ENCODE measurements around the gene U2SURP.
"Not testable (repeated sequence)": the region's sequence is repeated elsewhere in the genome, so short reads cannot be mapped to it uniquely, and the experiment has no call there.

U2SURP gene

DNA sequence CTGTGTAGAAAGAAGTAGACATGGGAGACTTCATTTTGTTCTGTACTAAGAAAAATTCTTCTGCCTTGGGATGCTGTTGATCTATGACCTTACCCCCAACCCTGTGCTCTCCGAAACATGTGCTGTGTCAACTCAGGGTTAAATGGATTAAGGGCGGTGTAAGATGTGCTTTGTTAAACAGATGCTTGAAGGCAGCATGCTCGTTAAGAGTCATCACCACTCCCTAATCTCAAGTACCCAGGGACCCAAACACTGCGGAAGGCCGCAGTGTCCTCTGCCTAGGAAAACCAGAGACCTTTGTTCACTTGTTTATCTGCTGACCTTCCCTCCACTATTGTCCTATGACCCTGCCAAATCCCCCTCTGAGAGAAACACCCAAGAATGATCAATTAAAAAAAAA is 72.6 kb downstream of the U2SURP start:
- DNase-seq, result not testable (repeated sequence)

DNA sequence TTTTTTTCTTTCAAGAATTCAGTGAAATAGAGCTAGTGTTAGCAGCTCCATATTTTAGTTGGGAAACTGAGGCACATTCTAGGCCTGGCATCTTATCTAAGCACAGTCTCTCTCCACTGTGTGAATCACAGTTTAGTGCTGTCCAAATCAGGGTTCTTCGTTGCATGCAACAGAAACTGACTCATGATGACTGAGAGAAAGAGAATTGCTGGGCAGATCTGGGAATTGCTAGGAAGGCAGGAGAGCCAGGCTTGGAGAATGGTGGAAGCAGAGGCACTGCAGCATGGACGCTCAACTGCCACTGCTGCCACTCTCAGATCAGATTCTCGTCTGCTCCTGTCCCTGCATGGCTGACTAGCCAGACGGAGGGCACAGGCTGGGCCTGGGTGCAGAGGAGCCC is 77.5 kb downstream of the U2SURP start:
- no peak for DNase-seq

DNA sequence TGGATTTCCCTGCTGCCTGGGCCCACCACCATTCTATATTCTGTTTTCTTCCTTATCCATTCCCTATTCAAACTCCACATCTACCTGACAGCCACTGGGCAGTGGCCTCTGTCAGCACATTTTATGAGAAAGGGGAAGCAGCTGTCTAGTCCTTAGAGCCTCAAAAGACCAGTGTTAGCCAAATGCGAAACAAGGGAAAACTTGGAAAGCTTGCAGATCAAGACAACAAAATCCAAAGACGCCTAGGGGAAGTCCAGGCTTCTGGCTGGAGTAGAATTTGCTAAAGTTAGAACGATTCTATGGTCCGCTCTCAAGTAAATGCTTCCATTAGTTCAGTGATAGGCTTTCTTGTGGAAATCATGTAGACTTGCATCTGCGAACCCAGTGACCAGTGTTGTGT is 78.8 kb downstream of the U2SURP start:
- DNase-seq, result no peak

DNA sequence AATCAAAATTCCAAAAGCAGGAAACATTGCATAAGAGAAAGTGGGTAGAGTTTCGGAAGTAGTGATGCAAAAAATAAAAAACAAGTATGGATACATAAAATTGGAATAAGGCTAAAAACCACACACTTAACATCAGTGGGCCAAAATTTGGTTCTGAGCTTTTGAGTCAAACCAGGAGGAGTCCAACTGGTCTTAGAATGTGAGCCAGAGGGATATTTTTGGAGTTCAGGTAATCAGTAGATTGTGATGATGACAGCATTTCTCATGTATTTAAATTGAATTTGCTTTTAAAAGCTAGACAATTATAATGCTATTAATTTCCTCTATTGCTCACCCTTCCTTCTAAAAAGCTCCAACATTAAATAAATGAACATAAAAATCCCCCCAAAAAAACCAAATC is 80.0 kb downstream of the U2SURP start:
- DNase-seq, result no peak

DNA sequence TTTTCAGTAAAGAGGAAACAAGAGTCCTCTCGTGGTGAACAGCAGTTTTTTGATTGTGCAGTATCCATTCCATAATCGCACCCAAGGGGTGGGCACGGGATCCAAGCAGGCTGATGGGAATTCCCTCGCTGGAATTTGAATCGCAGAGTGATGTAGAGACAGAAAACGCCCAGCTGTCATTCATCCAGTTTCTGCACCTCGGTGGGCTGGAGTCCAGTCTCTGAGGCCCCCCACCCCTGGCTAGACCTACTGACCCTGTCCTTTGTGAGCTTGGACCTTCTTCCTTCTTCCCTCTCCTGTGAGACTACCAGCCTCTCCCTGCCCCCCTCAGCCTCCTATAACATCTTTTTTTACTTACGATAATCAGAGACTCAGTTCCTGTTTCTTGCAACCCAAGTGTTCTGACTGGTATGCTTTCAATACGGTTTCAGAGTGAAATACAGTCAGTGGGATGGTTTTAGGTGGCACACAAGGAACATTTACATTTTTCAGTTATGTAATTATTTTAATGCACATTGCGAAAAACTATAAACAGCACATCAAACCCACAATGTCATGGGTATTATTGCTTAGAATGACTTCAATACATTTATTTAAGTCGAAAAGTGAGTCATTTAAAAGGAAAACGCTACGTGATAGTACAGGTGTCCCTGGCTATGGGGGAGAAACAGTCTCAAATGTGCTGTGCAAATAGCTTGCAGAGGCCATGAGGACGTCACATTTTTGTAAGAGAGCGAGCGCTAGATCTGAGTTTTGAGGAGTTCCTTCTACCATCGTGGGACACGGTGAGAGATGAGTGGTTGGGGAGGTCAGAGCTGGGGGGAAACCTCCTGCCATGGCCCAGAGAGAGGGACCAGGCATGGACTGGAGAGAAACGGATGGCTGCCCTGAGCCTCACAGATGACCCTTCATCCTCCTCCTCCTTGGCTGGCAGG is 80.7 kb downstream of the U2SURP start:
- DNase-seq, result no peak

DNA sequence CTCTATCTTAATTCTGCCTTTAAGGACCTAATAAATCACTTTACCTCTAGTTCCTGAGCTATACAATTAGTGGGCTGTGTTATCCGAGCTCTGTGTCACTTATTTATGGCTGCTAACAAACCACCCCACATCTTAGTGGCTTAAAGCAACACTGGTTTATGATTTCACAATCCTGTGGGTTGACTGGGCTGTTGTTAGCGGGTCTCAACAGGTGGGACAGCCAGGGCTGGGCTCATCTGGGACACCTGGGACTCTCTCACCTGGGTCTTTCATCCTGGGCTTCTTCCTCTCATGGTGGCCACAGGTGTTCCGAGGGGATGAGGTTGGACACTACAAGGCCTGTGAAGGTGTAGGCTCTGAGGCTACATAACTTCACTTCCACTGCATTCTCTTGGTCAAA is 82.4 kb downstream of the U2SURP start:
- no peak for DNase-seq

DNA sequence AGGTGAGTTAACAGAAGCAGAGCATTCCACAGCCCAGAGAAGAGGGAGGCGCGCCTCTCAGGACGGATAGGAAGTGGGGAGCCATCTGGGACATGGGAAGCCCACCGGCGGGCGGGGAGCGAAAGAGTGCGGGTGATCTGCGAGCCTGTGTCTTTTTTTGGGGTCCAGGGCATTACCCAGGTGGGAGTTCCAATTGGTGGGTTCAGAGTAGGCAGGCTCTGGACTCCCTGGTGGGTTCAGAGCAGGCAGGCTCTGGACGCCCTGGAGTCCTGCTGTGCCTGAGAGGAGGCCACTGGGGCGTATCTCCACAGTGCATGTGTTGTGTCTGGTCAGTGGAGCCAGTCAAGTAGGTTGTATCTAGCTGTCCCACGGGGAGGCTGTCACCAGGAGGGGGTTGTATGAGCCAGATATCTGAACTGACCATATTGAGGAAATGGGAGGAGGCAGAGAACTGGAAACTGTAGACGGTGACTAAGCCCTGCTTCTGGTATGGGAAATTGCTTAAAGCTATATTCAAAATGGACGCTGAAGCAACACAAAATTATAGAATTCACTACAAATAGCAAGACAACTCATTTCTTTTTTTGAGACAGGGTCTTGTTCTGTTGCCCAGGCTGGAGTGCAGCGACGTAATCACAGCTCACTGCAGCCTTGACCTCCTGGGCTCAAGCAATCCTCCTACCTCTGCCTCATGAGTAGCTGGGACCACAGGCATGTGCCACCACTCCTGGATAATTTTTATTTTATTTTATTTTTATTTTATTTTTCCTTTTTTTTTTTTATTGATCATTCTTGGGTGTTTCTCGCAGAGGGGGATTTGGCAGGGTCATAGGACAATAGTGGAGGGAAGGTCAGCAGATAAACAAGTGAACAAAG is 83.7 kb downstream of the U2SURP start:
- no peak for DNase-seq

DNA sequence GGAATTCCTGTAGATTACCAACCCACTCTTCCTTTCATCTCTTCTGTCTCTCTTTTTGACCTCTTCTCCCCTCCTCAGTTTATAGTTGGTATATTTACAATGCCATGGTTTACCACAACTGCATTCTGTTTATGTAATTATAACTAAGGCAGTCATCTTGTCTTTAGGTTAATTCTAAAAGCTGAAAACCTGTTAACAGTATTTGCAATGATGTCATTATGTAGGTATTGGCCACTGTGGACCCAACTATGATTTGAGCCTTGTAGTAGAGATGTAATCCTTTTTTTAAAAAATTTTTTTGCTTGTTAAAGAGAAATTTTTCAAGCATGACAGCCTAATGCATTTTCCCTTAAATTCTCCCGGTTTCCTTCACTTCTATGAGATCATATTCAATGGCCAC is 87.5 kb downstream of the U2SURP start:
- no peak for DNase-seq

DNA sequence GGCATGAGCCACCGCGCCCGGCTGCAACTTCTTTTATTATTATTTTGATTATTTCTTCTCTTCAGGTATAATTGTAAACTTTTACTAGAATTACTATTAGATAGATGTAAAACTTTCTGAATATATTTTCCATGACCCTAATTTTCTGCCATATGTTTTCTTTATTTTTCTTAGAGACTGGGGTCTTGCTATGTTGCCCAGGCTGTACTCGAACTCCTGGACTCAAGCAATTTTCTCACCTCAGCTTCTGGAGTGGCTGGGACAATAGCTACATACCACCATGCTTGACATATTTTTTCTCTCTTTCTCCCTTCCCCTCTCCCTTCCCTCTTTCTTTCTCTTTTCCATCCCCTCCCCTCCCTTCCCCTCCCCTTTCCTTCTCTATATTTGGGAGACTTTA is 88.6 kb downstream of the U2SURP start:
- no peak for DNase-seq

DNA sequence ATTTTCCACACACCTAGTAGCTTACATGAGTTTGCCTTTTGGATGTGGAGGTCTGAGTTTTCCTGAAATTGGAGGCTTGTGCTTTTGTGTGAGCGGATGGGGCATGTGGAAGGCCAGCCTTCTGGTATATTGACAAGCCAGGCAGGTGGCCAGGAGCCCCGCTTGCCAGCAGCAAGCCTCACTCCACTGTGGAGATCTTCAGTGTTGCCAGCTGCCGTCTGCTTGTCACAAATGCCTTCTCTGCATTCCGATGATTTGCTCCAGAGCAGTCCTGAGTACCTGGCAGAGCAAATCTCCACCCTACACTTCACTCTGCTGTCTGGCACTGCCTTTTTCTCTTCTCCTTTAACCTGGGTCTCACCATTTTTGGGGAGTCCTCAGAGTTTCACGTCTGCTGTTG is 89.1 kb downstream of the U2SURP start:
- no peak for DNase-seq

DNA sequence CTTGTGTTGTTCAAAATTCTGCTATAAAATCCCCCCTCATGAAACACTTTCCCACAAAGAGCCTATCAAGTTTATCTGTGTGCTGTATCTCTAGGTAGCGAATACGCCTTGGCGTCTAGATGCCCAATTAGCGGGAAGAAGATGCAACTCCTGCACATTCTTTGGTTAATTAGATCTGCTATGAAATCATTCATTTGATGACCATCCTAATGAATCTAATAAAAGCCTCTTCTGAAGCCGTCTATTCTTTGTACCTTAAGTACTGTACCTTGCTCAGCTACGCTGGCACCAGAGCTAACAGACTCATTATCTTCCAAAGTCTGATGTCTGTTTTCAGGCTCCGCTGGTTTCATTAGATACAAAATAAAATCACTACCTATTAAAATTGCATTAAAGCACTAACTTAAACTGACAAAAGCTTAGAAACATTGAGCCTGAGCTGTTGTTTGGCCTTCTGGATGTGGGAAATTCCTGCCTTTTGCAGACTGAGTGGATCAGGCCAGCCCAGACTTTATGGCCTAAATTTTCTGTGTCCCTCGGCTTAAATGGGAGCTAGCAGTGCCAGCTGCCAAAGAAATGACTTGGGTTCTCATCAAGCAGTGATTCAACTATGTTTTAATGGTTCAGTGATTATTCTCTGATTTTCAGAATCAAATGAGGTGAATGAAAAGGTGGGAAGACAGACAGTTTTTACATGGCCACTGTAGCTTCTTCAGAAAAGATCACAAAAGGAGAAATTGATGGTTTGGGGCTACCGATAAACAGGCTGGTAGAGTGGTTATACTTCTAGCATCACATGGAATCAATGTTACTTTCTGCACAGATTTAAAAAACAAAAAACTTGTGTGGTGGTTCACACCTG is 89.8 kb downstream of the U2SURP start:
- no peak for DNase-seq

DNA sequence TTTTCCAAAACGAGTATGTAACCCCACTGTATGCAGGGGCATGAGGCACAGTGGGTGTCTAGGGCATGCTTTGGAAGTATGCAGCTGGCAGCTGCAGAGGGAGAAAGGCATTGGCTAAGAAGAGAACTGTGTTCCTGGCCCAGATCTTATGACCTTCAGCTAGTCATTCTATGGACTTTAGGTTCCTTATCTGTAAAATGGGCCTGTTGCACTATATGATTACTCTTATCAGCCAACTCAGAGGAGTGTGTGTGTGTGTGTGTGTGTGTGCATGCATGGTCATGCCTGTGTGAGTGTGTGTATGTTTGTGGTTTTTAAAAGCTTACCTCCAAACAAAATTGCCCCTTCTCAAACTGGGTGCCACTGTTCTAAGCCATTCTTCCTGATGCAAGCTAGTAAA is 90.8 kb downstream of the U2SURP start:
- no peak for DNase-seq

DNA sequence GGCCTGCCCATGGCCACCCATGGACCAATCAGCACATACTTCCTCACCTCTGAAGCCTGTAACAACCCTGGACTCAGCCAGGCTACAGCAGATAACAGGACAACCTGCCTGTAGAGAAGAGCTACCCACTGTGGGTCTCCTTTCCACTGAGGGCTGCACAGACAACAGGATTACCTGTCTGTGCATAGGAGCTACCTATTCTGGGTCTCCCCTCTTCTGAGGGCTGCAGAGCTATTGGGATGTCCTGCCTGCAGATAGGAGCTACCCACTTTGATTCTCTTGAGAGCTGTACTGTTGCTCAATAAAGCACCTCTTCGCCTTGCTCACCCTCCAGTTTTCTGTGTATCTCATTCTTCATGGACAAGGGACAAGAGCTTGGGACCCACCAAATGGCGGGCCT is 94.4 kb downstream of the U2SURP start:
- DNase-seq, result no peak

DNA sequence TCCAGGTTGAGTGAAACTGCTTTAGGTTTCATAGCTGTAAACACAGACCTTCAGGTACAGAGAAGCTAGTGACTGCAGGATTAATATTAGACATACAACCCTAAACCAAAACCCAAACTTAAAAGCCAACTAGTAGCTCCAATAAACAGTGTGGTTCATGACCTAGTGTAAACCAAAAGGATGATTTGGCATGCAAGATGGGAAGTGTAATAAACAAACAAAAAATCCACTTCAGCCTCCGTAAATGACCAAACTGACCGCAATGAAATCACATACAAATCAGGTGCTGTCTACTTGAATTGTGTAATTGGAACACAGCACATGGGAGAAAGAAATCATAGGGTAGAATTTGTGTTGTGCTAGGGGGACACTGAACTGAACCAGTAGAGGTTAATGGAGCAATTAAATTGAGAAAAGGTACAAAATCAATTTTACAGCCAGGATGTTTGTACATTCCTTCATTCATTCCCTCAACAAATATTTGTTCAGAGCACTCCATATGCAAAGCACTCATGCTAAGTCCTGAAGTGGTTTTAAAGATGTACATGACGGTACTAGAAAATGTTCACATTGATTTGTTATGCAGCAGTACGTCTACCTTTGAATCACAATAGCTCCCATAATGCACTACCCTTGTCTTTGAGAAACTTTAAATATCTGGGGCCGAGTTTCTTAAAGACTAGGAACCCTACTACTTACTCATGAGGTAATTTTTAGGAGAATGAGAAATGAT is 96.8 kb downstream of the U2SURP start:
- no peak for DNase-seq

DNA sequence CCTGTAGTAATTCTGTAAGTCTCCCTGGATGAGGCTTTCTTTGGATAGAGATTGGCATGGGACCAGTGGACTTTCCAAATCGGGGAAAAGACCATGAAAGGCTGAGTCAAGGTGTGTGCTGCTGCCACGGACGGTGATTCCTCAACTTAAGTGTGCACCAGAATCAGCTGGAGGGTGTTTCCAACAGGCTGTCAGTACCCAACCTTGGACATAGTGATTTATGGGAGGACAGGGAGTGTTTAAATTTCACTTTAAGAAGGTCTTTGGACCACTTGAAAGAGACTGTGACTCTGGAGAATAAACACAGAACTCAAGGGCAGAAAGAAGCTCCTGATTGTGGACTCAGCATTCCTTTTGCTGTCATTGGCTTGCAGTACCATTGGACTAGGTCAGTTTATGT is 97.8 kb downstream of the U2SURP start:
- no peak for DNase-seq

DNA sequence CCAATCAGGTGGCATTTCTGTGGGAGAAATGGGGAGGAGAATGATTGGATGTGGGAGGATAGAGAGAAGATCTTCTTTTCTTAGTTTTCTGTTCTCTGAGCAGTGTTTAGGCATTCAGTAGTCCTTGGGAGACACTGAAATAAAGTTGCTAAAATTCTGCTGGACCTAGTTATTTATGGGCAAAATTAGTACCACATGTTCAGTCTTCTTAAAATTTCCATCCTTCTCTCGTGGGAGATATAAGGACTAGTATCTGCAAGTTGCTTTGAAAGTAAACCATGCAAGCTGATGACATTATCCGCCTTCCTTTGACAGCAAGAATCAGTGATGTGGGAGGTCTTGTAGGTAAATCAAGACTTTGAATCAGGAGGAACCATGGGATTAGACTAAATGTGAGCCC is 98.3 kb downstream of the U2SURP start:
- no peak for DNase-seq

DNA sequence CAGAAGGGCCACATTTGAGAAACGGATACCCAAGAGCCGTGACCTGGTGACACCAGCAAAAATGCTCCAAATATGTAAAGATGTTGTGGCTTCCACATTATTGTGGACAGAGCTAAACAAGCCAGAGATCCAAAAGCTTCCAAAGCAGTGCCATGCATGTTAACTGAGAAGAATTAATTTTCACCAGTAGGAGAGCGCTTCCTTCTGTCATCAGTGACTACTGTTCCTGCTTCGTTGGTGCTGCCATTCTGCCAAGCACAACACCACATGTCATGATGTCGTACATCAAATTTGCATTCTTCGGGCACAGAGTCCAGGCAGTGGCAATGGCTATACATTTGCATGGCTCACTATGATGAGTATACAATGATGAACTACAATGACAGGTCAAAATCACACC is 99.1 kb downstream of the U2SURP start:
- no peak for DNase-seq

DNA sequence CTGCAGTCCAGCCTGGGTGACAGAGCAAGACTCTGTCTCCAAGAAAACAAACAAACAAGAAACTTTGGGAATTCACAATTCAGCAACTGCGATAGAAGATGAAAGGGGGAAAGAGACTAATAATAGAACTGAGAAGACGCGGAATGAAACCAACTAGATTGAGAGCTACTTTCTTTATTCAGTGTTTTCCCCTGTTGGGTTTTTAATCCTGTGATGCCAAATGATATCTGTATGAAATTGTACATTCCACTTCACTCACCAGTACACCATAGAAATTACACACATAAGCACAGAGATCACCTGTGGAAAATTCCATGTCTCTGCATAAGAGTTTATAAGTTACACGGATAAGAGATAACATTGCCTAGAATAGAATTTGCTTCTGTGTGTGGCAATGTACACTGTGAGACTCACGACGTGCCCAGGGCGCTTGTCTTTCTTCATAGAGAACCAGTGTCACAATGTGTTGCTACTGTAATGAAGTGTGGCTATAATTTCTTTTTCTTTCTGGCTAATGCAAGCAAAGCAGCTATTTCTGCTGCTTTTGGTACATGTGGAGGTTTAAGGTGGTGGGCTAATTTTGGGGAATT is 100.5 kb downstream of the U2SURP start:
- no peak for DNase-seq

DNA sequence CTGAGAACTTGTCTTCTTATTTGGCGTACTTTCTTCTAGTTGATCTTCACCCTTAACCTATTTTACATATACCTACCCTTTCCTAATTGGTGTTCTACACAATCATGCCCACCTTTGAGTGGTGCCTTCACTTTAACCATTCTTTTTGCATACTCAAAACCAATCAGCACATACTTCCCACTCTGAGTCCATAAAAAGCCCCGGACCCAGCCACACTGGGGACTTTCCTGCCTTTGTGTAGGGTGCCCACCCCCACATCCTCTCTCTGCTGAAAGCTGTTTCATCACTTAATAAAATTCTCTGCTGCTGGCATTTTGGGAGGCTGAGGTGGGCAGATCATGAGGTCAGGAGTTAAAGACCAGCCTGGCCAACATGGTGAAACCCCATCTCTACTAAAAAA is 102.3 kb downstream of the U2SURP start:
- DNase-seq, result no peak

DNA sequence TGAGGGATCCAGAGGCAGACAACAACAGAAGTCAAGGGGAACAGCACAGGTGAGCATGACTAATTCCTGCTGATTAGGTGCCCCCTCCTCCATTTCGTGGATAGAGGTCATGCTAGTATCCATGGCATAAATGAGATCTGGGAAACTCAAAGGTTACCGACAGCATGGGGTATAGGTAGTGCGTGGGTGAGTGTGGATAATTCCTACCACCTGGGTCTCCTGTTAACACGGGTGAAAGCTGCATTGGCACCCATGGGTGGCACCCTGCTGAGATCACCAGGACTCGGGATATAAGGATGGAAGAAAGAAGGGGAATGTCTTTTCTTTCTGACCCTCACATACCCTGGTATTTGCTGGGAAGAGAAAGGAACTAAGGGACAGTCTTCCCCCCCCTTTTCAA is 103.8 kb downstream of the U2SURP start:
- no peak for DNase-seq

DNA sequence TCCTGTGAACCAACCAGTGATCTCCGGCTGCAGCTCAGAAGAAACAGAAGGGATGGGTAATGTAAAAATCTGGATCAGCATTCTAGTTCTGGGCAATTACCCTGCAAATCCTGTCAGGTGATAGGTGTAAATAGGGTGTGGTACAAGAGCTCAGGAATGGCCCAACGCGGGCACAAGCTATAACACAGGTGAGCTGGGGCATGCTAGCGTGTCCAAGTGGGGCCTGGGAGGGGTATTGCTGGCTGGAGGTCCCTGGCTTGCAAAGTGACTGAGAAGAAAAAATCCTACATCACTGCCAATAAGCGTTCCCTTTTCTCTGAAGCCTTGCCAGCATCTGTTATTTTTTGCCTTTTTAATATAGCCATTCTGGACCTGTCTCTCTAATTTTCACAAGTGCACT is 108.5 kb downstream of the U2SURP start:
- DNase-seq, result no peak

Measured in activated CD4-positive, CD25-positive, alpha-beta regulatory T cell treated with anti-CD3 and anti-CD28 coated beads, Interleukin-2, amount 50 U/mL, for 72 hours (primary cell).